Suprapubic skin (tissue), 3 donors: ENCODE data around the gene GNAT3.

ENCODE experiments used
- EP300 ChIP-seq: sonication (generic); formaldehyde crosslinking; IDR thresholded peaks from one replicate; pipeline ENCODE4 v1.6.1; 2017; ENCODE audit warnings: antibody characterized with exemption
- POLR2A ChIP-seq, 2 donors: fragments of 450-650 bp; IDR thresholded peaks; one replicate each; pipeline ENCODE4 v1.6.1; 2017; ENCODE audit warnings: antibody characterized with exemption in 2 of 2, mild to moderate bottlenecking in 2 of 2, moderate library complexity in 2 of 2
- TF ChIP-seq, protein P1 (sequence below), 2 donors: fragments of 200-600 bp in 1 of 2; fragments of 450-650 bp in 1 of 2; sonication (generic) in 1 of 2; IDR thresholded peaks; one replicate each; pipeline ENCODE4 v1.5.1; 2016 to 2019; ENCODE audit warnings: antibody characterized with exemption in 2 of 2, mild to moderate bottlenecking in 1 of 2, moderate library complexity in 1 of 2

DNA sequence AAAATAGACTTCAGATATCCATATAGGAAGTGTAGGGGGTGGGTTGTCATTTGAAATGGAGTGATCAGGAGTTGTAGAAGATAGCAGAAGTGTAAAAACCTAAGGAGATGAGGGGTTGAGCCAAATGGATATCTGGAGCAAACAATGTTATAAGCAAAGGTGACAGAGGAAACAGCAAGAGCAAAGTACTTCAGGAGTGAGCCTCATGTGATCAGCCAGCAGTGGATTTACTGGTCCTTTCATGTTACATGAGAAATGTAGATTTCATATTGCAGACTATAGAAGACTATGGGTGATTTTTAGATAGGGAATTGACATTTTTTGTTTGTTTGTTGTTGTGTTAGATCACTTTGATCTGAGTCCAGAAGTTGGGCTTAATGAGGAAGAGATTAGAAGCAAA lies 47.7 kb downstream of the GNAT3 start:
- TF ChIP-seq EP300 (no peak), POLR2A (IDR thresholded peaks at IDR 0.05) (no peak)
- TF ChIP-seq, protein P1, sequence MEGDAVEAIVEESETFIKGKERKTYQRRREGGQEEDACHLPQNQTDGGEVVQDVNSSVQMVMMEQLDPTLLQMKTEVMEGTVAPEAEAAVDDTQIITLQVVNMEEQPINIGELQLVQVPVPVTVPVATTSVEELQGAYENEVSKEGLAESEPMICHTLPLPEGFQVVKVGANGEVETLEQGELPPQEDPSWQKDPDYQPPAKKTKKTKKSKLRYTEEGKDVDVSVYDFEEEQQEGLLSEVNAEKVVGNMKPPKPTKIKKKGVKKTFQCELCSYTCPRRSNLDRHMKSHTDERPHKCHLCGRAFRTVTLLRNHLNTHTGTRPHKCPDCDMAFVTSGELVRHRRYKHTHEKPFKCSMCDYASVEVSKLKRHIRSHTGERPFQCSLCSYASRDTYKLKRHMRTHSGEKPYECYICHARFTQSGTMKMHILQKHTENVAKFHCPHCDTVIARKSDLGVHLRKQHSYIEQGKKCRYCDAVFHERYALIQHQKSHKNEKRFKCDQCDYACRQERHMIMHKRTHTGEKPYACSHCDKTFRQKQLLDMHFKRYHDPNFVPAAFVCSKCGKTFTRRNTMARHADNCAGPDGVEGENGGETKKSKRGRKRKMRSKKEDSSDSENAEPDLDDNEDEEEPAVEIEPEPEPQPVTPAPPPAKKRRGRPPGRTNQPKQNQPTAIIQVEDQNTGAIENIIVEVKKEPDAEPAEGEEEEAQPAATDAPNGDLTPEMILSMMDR (IDR thresholded peaks at IDR 0.05): no peak
